IMR-90 (cell line): Measurements from ENCODE around the gene UBXN2A. TPM values are rescaled to one million over a fixed set of nuclear protein-coding genes. Genes with fewer than 3 reads are reported as not detected.

Experiments
- ATAC-seq: fragments of 200-7000 bp; cut with Tn5 transposase; 2 replicates; pipeline ENCODE4 v1.9.1; 2020; ENCODE audit warnings: low read depth, mild to moderate bottlenecking, moderate library complexity
- BruUV-seq: library from RNA; stranded (reverse); fragments of 400-500 nt; replicated peaks from 2 replicates; lab custom pipeline; 2021; lab: Mats Ljungman, UMichigan
- CTCF ChIA-PET: fragments of 300-600 bp; formaldehyde crosslinking; extraction: SDS; loops from one replicate; lab custom pipeline; 2021; ENCODE audit warnings: antibody characterized with exemption; lab: Yijun Ruan, JAX
- POLR2A ChIA-PET: fragments of 300-600 bp; sonication (Branson Sonifier 250); formaldehyde crosslinking; loops from one replicate; lab custom pipeline; 2022; ENCODE audit warnings: antibody characterized with exemption; ENCODE audit not compliant: unreplicated experiment; lab: Charles Lee
- DNase-seq: peaks from one replicate; pipeline ENCODE4 v3.0.0; 2013
- H2AFZ ChIP-seq: replicated peaks from 2 replicates; pipeline ENCODE3; 2013; ENCODE audit warnings: low read length, mild to moderate bottlenecking; ENCODE audit not compliant: poor library complexity
- H2AK5ac ChIP-seq: 2 replicates; pipeline ENCODE4 v1.6.1; 2013; ENCODE audit warnings: low read depth, low read length, inconsistent platforms
- H2AK9ac ChIP-seq: replicated peaks from 2 replicates; pipeline ENCODE3; 2013; ENCODE audit warnings: mild to moderate bottlenecking, low read depth, low read length, moderate library complexity; ENCODE audit not compliant: poor library complexity
- H2BK120ac ChIP-seq: 2 replicates; pipeline ENCODE4 v1.6.1; 2013; ENCODE audit warnings: low read depth, low read length, inconsistent platforms
- H2BK15ac ChIP-seq: 3 replicates; pipeline ENCODE4 v1.6.1; 2013; ENCODE audit warnings: low read depth, low read length, inconsistent platforms
- H2BK20ac ChIP-seq: 2 replicates; pipeline ENCODE4 v1.6.1; 2013; ENCODE audit warnings: low read depth, mild to moderate bottlenecking, inconsistent platforms, low read length, moderate library complexity
- H2BK5ac ChIP-seq: 2 replicates; pipeline ENCODE4 v1.6.1; 2013; ENCODE audit warnings: mild to moderate bottlenecking, low read depth, low read length, inconsistent platforms; ENCODE audit not compliant: poor library complexity, severe bottlenecking
- H3K14ac ChIP-seq: replicated peaks from 2 replicates; pipeline ENCODE4 v1.6.1; 2013; ENCODE audit warnings: low read depth, low read length, inconsistent platforms
- H3K18ac ChIP-seq: 2 replicates; pipeline ENCODE4 v1.6.1; 2013; ENCODE audit warnings: low read depth, low read length, control low read depth
- H3K23ac ChIP-seq: 2 replicates; pipeline ENCODE4 v1.6.1; 2013; ENCODE audit warnings: low read depth, low read length, inconsistent platforms
- H3K27ac ChIP-seq: 2 replicates; pipeline ENCODE4 v1.5.1; 2013; ENCODE audit warnings: mild to moderate bottlenecking, control low read depth, low read length; ENCODE audit not compliant: insufficient read depth
- H3K27me3 ChIP-seq: 2 replicates; pipeline ENCODE4 v1.6.1; 2013; ENCODE audit warnings: low read length; ENCODE audit not compliant: control insufficient read depth, insufficient read depth
- H3K36me3 ChIP-seq: 2 replicates; pipeline ENCODE4 v1.6.1; 2013; ENCODE audit warnings: low read length, mixed read lengths; ENCODE audit not compliant: control insufficient read depth, insufficient read depth
- H3K4ac ChIP-seq: 2 replicates; pipeline ENCODE4 v1.6.1; 2013; ENCODE audit warnings: low read depth, low read length, inconsistent platforms
- H3K4me1 ChIP-seq: 2 replicates; pipeline ENCODE4 v1.6.1; 2013; ENCODE audit warnings: low read length, mixed read lengths; ENCODE audit not compliant: control insufficient read depth, insufficient read depth
- H3K4me2 ChIP-seq: 2 replicates; pipeline ENCODE4 v1.6.1; 2013; ENCODE audit warnings: low read depth, mild to moderate bottlenecking, control low read depth, low read length, moderate library complexity
- H3K4me3 ChIP-seq: 2 replicates; pipeline ENCODE4 v1.5.1; 2013; ENCODE audit warnings: low read depth, mild to moderate bottlenecking, control low read depth, low read length, moderate library complexity; ENCODE audit not compliant: insufficient read depth
- H3K56ac ChIP-seq: 2 replicates; pipeline ENCODE4 v1.6.1; 2013; ENCODE audit warnings: low read length, inconsistent platforms; ENCODE audit not compliant: insufficient read depth; ENCODE audit errors: extremely low read depth
- H3K79me1 ChIP-seq, 2 experiments: 2 replicates each; pipeline ENCODE4 v1.6.1; 2013; ENCODE audit warnings: low read length in 2 of 2, inconsistent platforms in 1 of 2, low read depth in 1 of 2
- H3K9ac ChIP-seq: 2 replicates; pipeline ENCODE4 v1.6.1; 2013; ENCODE audit warnings: low read depth, low read length, control low read depth
- H3K9me1 ChIP-seq: 2 replicates; pipeline ENCODE4 v1.6.1; 2013; ENCODE audit warnings: low read length, inconsistent platforms; ENCODE audit not compliant: insufficient read depth
- H3K9me3 ChIP-seq: 2 replicates; pipeline ENCODE4 v1.6.1; 2013; ENCODE audit warnings: low read length; ENCODE audit not compliant: control insufficient read depth, insufficient read depth
- H4K20me1 ChIP-seq: 2 replicates; pipeline ENCODE4 v1.6.1; 2013; ENCODE audit warnings: low read length, inconsistent platforms; ENCODE audit not compliant: insufficient read depth
- H4K5ac ChIP-seq: 2 replicates; pipeline ENCODE4 v1.6.1; 2013; ENCODE audit warnings: mild to moderate bottlenecking, low read depth, low read length, control low read depth
- H4K8ac ChIP-seq, 2 experiments: 2 replicates each; pipeline ENCODE4 v1.6.1; 2013; ENCODE audit warnings: low read depth in 2 of 2, low read length in 2 of 2, control low read depth in 1 of 2, inconsistent platforms in 1 of 2
- H4K91ac ChIP-seq: 2 replicates; pipeline ENCODE4 v1.6.1; 2013; ENCODE audit warnings: low read depth, low read length, inconsistent platforms; ENCODE audit not compliant: insufficient read depth
- BHLHE40 ChIP-seq: fragments of 150-350 bp; IDR thresholded peaks from 2 replicates; pipeline ENCODE4 v1.6.1; 2016; ENCODE audit warnings: mild to moderate bottlenecking, low read depth, low read length
- CEBPB ChIP-seq: IDR thresholded peaks from 2 replicates; pipeline ENCODE4 v1.6.1; 2012; ENCODE audit warnings: low read depth, low read length, improper control_type of control experiment
- CHD1 ChIP-seq: IDR thresholded peaks from 2 replicates; pipeline ENCODE4 v1.6.1; 2012; ENCODE audit warnings: low read depth, low read length, improper control_type of control experiment
- CTCF ChIP-seq: conservative IDR thresholded peaks from 2 replicates; pipeline ENCODE4 v1.5.1; 2012; ENCODE audit warnings: mild to moderate bottlenecking, low read depth, low read length, improper control_type of control experiment
- FOS ChIP-seq: fragments of 150-350 bp; IDR thresholded peaks from 2 replicates; pipeline ENCODE4 v1.6.1; 2016; ENCODE audit warnings: low read depth, low read length
- MAFK ChIP-seq: IDR thresholded peaks from 2 replicates; pipeline ENCODE4 v1.6.1; 2012; ENCODE audit warnings: low read depth, low read length, improper control_type of control experiment
- MAZ ChIP-seq: IDR thresholded peaks from 2 replicates; pipeline ENCODE4 v1.6.1; 2012; ENCODE audit warnings: low read depth, mild to moderate bottlenecking, low read length, improper control_type of control experiment, moderate library complexity, borderline replicate concordance
- MXI1 ChIP-seq: IDR thresholded peaks from 2 replicates; pipeline ENCODE4 v1.6.1; 2012; ENCODE audit warnings: low read depth, mild to moderate bottlenecking, low read length, moderate library complexity, borderline replicate concordance
- NFE2L2 ChIP-seq: fragments of 150-350 bp; IDR thresholded peaks from 2 replicates; pipeline ENCODE4 v1.6.1; 2016; ENCODE audit warnings: low read depth, mild to moderate bottlenecking, low read length
- POLR2A ChIP-seq: IDR thresholded peaks from 2 replicates; pipeline ENCODE4 v1.6.1; 2012; ENCODE audit warnings: mild to moderate bottlenecking, low read depth, low read length
- RAD21 ChIP-seq: IDR thresholded peaks from 2 replicates; pipeline ENCODE4 v1.6.1; 2012; ENCODE audit warnings: low read length, improper control_type of control experiment
- RCOR1 ChIP-seq: IDR thresholded peaks from 2 replicates; pipeline ENCODE4 v1.6.1; 2012; ENCODE audit warnings: mild to moderate bottlenecking, low read length, improper control_type of control experiment; ENCODE audit not compliant: insufficient replicate concordance
- RFX5 ChIP-seq: IDR thresholded peaks from 2 replicates; pipeline ENCODE4 v1.8.0; 2012; ENCODE audit warnings: low read depth, mild to moderate bottlenecking, low read length, moderate library complexity
- SMC3 ChIP-seq: fragments of 150-350 bp; IDR thresholded peaks from 2 replicates; pipeline ENCODE4 v1.6.1; 2016; ENCODE audit warnings: low read depth, mild to moderate bottlenecking, antibody characterized with exemption, low read length, moderate library complexity
- WGBS, 2 experiments: methylation state at CpG; one replicate each; pipeline versions ENCODE4 v1.1.5 to v1.1.7; 2013; ENCODE audit warnings: missing lambda C conversion rate in 2 of 2; ENCODE audit not compliant: insufficient read length in 1 of 2; ENCODE audit errors: extremely low coverage in 2 of 2; 5-methylcytosine and 5-hydroxymethylcytosine counted together
- dilution Hi-C: fragments of 300-500 bp; cut with HindIII; formaldehyde crosslinking; loops from one replicate; pipeline ENCODE4 v1.14.3; 2018; ENCODE audit warnings: low sequenced_read_pairs; ENCODE audit not compliant: unreplicated experiment
- in situ Hi-C: fragments of 300-500 bp; cut with MboI; formaldehyde crosslinking; loops from 3 replicates; pipeline ENCODE4 v1.14.3; 2019; ENCODE audit warnings: low sequenced_read_pairs, inconsistent platforms, mixed read lengths
- intact Hi-C: fragments of 100-400 bp; cut with micrococcal nuclease; formaldehyde crosslinking; loops from 2 replicates; pipeline ENCODE4 v1.10.0; 2022
- polyA plus RNA-seq, 3 experiments: library from polyadenylated mRNA; depleted of rRNA; stranded (reverse); fragments of >200 nt; gene quantifications; 2 replicates each; pipeline ENCODE4 v1.2.3, GENCODE V29; 2012; ENCODE audit warnings: low replicate concordance in 1 of 3
- total RNA-seq: library from RNA; depleted of rRNA; stranded (reverse); fragments of >200 nt; gene quantifications from 2 replicates; pipeline ENCODE4 v1.2.3, GENCODE V29; 2012
- TF ChIP-seq, protein P1 (sequence below): fragments of 150-350 bp; IDR thresholded peaks from 2 replicates; pipeline ENCODE4 v1.6.1; 2017; ENCODE audit warnings: mild to moderate bottlenecking, antibody characterized with exemption, low read length, low read depth
- TF ChIP-seq, protein P2 (sequence below): fragments of 150-350 bp; IDR thresholded peaks from 2 replicates; pipeline ENCODE4 v1.6.1; 2016; ENCODE audit warnings: low read depth, mild to moderate bottlenecking, low read length, moderate library complexity, borderline replicate concordance

The UBXN2A gene
- total and polyA plus RNA-seq, 2 of the 4 experiments (the other 2 are of a cell fraction) = 4.6 to 7.7 TPM

- H3K9me1 ChIP-seq = peaks cover 8% of the 10 kb centered on the region
- H3K4me2 ChIP-seq = peak overlapping the region; percentile 64; the same call in 1 of the 2 replicates
- no peak overlapping the region for H2AK9ac ChIP-seq
- no peaks in the 10 kb centered on the region for H3K36me3 ChIP-seq
- peak overlapping the region; percentile 57 for H2BK5ac ChIP-seq
- no peak overlapping the region for H3K18ac ChIP-seq
- H3K9me3 ChIP-seq = no peaks in the 10 kb centered on the region
- dilution Hi-C loops (no loop called here), in situ Hi-C loops (no loop called here), intact Hi-C loops (loop anchor here (10.0 kb wide), 1 partner anchor 102 kb away; the partner anchor contains the start of gene UBXN2A)
- H2BK120ac ChIP-seq = no peak overlapping the region
- ChIA-PET POLR2A (interaction anchor here (0.6 to 1.5 kb wide), 2 partner anchors 10 to 59 kb away, joined by 3 to 4 read pairs; no protein-coding TSS in a partner anchor), CTCF (no interaction called here)
- H3K9ac ChIP-seq = peak overlapping the region; percentile 63; the same call in 1 of the 2 replicates
- H3K27ac ChIP-seq = no peak overlapping the region
- WGBS, 2 experiments = no CpG with 5 or more reads among the region's 2 CpGs
- peak overlapping the region; percentile 85; the same call in 1 of the 2 replicates for H3K14ac ChIP-seq
- no peak overlapping the region for H3K4ac ChIP-seq
- H2BK15ac ChIP-seq = no peak overlapping the region
- H4K5ac ChIP-seq = no peak overlapping the region
- ATAC-seq = no peak
- H2AFZ ChIP-seq = no peak overlapping the region
- H4K20me1 ChIP-seq = no peaks in the 10 kb centered on the region
- H4K8ac ChIP-seq = 0 out of 4 replicates have a peak overlapping the region, but pooled peaks of 1 of the 2 experiments have one; percentile 47
- BruUV-seq = no TSS peak
- no peak overlapping the region for H2AK5ac ChIP-seq
- H3K56ac ChIP-seq = no peak overlapping the region
- no peak overlapping the region for H4K91ac ChIP-seq
- H3K4me3 ChIP-seq = peak overlapping the region; percentile 73
- H3K23ac ChIP-seq = no peak overlapping the region
- DNase-seq = no peak
- H3K27me3 ChIP-seq = no peaks in the 10 kb centered on the region
- H3K4me1 ChIP-seq = no peaks in the 10 kb centered on the region
- H2BK20ac ChIP-seq = no peak overlapping the region
- H3K79me1 ChIP-seq = peaks cover 10 to 21% of the 10 kb centered on the region in 2 experiments; a peak in 3 of 4 replicates
- no peak for TF ChIP-seq CHD1
- no peak for TF ChIP-seq BHLHE40
- no peak for TF ChIP-seq MAZ
- TF ChIP-seq, protein P1, sequence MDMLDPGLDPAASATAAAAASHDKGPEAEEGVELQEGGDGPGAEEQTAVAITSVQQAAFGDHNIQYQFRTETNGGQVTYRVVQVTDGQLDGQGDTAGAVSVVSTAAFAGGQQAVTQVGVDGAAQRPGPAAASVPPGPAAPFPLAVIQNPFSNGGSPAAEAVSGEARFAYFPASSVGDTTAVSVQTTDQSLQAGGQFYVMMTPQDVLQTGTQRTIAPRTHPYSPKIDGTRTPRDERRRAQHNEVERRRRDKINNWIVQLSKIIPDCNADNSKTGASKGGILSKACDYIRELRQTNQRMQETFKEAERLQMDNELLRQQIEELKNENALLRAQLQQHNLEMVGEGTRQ = no peak
- TF ChIP-seq FOS = no peak
- TF ChIP-seq RAD21 = no peak
- no peak for TF ChIP-seq RCOR1
- TF ChIP-seq SMC3 = no peak
- no peak for TF ChIP-seq POLR2A
- TF ChIP-seq, protein P2, sequence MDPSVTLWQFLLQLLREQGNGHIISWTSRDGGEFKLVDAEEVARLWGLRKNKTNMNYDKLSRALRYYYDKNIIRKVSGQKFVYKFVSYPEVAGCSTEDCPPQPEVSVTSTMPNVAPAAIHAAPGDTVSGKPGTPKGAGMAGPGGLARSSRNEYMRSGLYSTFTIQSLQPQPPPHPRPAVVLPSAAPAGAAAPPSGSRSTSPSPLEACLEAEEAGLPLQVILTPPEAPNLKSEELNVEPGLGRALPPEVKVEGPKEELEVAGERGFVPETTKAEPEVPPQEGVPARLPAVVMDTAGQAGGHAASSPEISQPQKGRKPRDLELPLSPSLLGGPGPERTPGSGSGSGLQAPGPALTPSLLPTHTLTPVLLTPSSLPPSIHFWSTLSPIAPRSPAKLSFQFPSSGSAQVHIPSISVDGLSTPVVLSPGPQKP = no peak
- TF ChIP-seq RFX5 = no peak
- TF ChIP-seq NFE2L2 = no peak
- TF ChIP-seq CTCF = no peak
- no peak for TF ChIP-seq CEBPB
- TF ChIP-seq MAFK = no peak
- no peak for TF ChIP-seq MXI1
Measured at GRCh38 chr2:24046599-24046929, 106.3 kb downstream of the UBXN2A start.
